HepG2 (cell line): ENCODE data around the gene TNFRSF6B. TPM values are rescaled to one million over a fixed set of nuclear protein-coding genes. Genes with fewer than 3 reads are reported as not detected.

Experiments used
- ELK4 ChIP-seq: sonication (generic); formaldehyde crosslinking; IDR thresholded peaks from 2 replicates; pipeline ENCODE4 v1.9.0; 2021; ENCODE audit warnings: missing genetic modification reagents, borderline replicate concordance
- GMEB2 ChIP-seq: IDR thresholded peaks from 2 replicates; pipeline ENCODE4 v1.6.1; 2016; ENCODE audit warnings: missing biosample characterization, missing genetic modification reagents, low read depth
- SKIL ChIP-seq: sonication (generic); formaldehyde crosslinking; IDR thresholded peaks from 2 replicates; pipeline ENCODE4 v1.8.0; 2022; ENCODE audit warnings: missing genetic modification reagents, mild to moderate bottlenecking, moderate library complexity, borderline replicate concordance
- TFDP1 ChIP-seq: IDR thresholded peaks from 2 replicates; pipeline ENCODE4 v1.6.1; 2016; ENCODE audit warnings: missing compliant biosample characterization, missing genetic modification reagents, borderline replicate concordance
- USF2 ChIP-seq, 2 experiments: sonication (generic) in 1 of 2; formaldehyde crosslinking in 1 of 2; IDR thresholded peaks; 2 replicates each; pipeline versions ENCODE4 v1.5.1 to v1.6.1; 2011 to 2020; ENCODE audit warnings: borderline replicate concordance in 1 of 2, low read depth in 1 of 2, low read length in 1 of 2, mild to moderate bottlenecking in 1 of 2, missing genetic modification reagents in 1 of 2, moderate library complexity in 1 of 2
- ZNF101 ChIP-seq: sonication (generic); formaldehyde crosslinking; IDR thresholded peaks from 2 replicates; pipeline ENCODE4 v1.4.0; 2020; ENCODE audit warnings: mild to moderate bottlenecking, low read depth, missing genetic modification reagents, borderline replicate concordance
- ZNF550 ChIP-seq: sonication (generic); formaldehyde crosslinking; IDR thresholded peaks from 2 replicates; pipeline ENCODE4 v1.4.0; 2020; ENCODE audit warnings: mild to moderate bottlenecking, missing genetic modification reagents, borderline replicate concordance
- ZNF670 ChIP-seq: sonication (generic); formaldehyde crosslinking; IDR thresholded peaks from 2 replicates; pipeline ENCODE4 v1.8.0; 2022; ENCODE audit warnings: mild to moderate bottlenecking, missing genetic modification reagents, borderline replicate concordance
- ZSCAN25 ChIP-seq: sonication (generic); formaldehyde crosslinking; IDR thresholded peaks from 2 replicates; pipeline ENCODE4 v1.8.0; 2022; ENCODE audit warnings: mild to moderate bottlenecking, missing genetic modification reagents
- polyA plus RNA-seq, 8 experiments: library from polyadenylated mRNA; depleted of rRNA in 3 of 8; stranded (reverse) in 7 of 8; unstranded in 1 of 8; fragments of >200 nt; fragmentation: Illumina TruSeq in 4 of 8; extraction: Trizol in 4 of 8; gene quantifications; 2 replicates each; pipeline versions ENCODE4 v1.2.1 to v1.2.3, GENCODE V29; 2011 to 2016; ENCODE audit warnings: low read depth in 4 of 8, missing spikeins in 1 of 8, mixed read lengths in 1 of 8; ENCODE audit not compliant: insufficient read depth in 1 of 8
- total RNA-seq, 5 experiments: library from RNA; depleted of rRNA; stranded (reverse); fragments of >200 nt; fragmentation: Illumina TruSeq; extraction: Trizol; gene quantifications; 2 replicates each; pipeline ENCODE4 v1.2.3, GENCODE V29; 2016; ENCODE audit warnings: low read depth in 1 of 5

Gene TNFRSF6B
- total and polyA plus RNA-seq, 2 of the 13 experiments (the other 11 are each of a cell fraction or from before 2014, with no cell fraction given): 0.24 TPM; not detected in 1

- TF ChIP-seq ELK4 (no peak), GMEB2 (peak; percentile 36; the same call in 1 of the 2 replicates), ZSCAN25 (CRISPR knock-in tag) (peak; percentile 86), ZNF550 (CRISPR knock-in tag) (no peak), TFDP1 (CRISPR knock-in tag) (peak; percentile 75), SKIL (peak; percentile 80; the same call in 1 of the 2 replicates), ZNF101 (CRISPR knock-in tag) (no peak), USF2 (IDR thresholded peaks at IDR 0.05; ENCODE audit: low read depth, low read length) (no peak), USF2 (CRISPR knock-in tag; IDR thresholded peaks at IDR 0.05; ENCODE audit: borderline replicate concordance) (no peak), ZNF670 (CRISPR knock-in tag) (peak; percentile 85)
These were observed 42.9 kb downstream of the TNFRSF6B start, which contains the start of gene SLC2A4RG (continued) for GRCh38 chr20:63739130-63740069.
